Measurements from ENCODE around the gene PCDH19. TPM values are rescaled to one million over a fixed set of nuclear protein-coding genes. Genes with fewer than 3 reads are reported as not detected.

PCDH19 gene
- total and polyA plus RNA-seq, 2 of the 13 experiments (the other 11 are each of a cell fraction or from before 2014, with no cell fraction given), result 0.02 to 0.09 TPM

DNA sequence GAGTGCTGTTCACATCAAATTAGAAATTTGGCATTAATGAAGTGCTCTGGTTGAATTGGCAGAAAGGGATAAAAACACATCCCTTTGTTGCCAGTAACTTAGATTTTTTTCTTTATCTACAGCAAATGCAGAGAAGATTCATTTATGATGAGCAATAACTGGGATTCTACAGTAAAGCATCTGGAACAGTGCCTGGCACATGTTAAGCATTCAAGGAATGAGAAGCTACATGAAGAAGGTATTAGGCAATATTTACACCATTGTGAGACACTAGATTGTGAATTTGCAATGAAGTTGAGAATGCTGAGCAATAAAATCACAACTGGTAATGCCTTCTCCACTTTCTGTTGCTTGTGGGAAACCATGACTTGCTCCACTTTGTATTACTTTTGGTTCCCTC lies 33.5 kb downstream of the PCDH19 start (continued):
- TF ChIP-seq, protein P1, sequence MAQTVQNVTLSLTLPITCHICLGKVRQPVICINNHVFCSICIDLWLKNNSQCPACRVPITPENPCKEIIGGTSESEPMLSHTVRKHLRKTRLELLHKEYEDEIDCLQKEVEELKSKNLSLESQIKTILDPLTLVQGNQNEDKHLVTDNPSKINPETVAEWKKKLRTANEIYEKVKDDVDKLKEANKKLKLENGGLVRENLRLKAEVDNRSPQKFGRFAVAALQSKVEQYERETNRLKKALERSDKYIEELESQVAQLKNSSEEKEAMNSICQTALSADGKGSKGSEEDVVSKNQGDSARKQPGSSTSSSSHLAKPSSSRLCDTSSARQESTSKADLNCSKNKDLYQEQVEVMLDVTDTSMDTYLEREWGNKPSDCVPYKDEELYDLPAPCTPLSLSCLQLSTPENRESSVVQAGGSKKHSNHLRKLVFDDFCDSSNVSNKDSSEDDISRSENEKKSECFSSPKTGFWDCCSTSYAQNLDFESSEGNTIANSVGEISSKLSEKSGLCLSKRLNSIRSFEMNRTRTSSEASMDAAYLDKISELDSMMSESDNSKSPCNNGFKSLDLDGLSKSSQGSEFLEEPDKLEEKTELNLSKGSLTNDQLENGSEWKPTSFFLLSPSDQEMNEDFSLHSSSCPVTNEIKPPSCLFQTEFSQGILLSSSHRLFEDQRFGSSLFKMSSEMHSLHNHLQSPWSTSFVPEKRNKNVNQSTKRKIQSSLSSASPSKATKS (CRISPR knock-in tag; IDR thresholded peaks at IDR 0.05), result no peak
- TF ChIP-seq HMG20A (CRISPR knock-in tag; IDR thresholded peaks at IDR 0.05; ENCODE audit: borderline replicate concordance), result no peak
- TF ChIP-seq HOXA9 (CRISPR knock-in tag; IDR thresholded peaks at IDR 0.05; ENCODE audit: borderline replicate concordance), result no peak
- TF ChIP-seq, protein P2, sequence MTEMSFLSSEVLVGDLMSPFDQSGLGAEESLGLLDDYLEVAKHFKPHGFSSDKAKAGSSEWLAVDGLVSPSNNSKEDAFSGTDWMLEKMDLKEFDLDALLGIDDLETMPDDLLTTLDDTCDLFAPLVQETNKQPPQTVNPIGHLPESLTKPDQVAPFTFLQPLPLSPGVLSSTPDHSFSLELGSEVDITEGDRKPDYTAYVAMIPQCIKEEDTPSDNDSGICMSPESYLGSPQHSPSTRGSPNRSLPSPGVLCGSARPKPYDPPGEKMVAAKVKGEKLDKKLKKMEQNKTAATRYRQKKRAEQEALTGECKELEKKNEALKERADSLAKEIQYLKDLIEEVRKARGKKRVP (CRISPR knock-in tag; IDR thresholded peaks at IDR 0.05), result no peak
- TF ChIP-seq ZKSCAN5 (CRISPR knock-in tag; IDR thresholded peaks at IDR 0.05), result no peak
- TF ChIP-seq MXI1 (IDR thresholded peaks at IDR 0.05; ENCODE audit: borderline replicate concordance, low read depth, low read length), result no peak
- TF ChIP-seq, protein P3, sequence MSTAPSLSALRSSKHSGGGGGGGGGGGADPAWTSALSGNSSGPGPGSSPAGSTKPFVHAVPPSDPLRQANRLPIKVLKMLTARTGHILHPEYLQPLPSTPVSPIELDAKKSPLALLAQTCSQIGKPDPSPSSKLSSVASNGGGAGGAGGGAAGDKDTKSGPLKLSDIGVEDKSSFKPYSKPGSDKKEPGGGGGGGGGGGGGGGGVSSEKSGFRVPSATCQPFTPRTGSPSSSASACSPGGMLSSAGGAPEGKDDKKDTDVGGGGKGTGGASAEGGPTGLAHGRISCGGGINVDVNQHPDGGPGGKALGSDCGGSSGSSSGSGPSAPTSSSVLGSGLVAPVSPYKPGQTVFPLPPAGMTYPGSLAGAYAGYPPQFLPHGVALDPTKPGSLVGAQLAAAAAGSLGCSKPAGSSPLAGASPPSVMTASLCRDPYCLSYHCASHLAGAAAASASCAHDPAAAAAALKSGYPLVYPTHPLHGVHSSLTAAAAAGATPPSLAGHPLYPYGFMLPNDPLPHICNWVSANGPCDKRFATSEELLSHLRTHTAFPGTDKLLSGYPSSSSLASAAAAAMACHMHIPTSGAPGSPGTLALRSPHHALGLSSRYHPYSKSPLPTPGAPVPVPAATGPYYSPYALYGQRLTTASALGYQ (CRISPR knock-in tag; IDR thresholded peaks at IDR 0.05), result no peak
- TF ChIP-seq, protein P4, sequence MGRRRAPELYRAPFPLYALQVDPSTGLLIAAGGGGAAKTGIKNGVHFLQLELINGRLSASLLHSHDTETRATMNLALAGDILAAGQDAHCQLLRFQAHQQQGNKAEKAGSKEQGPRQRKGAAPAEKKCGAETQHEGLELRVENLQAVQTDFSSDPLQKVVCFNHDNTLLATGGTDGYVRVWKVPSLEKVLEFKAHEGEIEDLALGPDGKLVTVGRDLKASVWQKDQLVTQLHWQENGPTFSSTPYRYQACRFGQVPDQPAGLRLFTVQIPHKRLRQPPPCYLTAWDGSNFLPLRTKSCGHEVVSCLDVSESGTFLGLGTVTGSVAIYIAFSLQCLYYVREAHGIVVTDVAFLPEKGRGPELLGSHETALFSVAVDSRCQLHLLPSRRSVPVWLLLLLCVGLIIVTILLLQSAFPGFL (CRISPR knock-in tag; IDR thresholded peaks at IDR 0.05), result no peak
- TF ChIP-seq ZNF367 (CRISPR knock-in tag; IDR thresholded peaks at IDR 0.05; ENCODE audit: borderline replicate concordance), result no peak
- TF ChIP-seq ZNF317 (CRISPR knock-in tag; IDR thresholded peaks at IDR 0.05), result no peak
- TF ChIP-seq NFKB2 (CRISPR knock-in tag; IDR thresholded peaks at IDR 0.05; ENCODE audit: borderline replicate concordance), result no peak
- TF ChIP-seq, protein P5, sequence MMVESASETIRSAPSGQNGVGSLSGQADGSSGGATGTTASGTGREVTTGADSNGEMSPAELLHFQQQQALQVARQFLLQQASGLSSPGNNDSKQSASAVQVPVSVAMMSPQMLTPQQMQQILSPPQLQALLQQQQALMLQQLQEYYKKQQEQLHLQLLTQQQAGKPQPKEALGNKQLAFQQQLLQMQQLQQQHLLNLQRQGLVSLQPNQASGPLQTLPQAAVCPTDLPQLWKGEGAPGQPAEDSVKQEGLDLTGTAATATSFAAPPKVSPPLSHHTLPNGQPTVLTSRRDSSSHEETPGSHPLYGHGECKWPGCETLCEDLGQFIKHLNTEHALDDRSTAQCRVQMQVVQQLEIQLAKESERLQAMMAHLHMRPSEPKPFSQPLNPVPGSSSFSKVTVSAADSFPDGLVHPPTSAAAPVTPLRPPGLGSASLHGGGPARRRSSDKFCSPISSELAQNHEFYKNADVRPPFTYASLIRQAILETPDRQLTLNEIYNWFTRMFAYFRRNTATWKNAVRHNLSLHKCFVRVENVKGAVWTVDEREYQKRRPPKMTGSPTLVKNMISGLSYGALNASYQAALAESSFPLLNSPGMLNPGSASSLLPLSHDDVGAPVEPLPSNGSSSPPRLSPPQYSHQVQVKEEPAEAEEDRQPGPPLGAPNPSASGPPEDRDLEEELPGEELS (CRISPR knock-in tag; IDR thresholded peaks at IDR 0.05), result no peak
